ENCODE measurements around the gene CDH16.

The CDH16 gene

DNA sequence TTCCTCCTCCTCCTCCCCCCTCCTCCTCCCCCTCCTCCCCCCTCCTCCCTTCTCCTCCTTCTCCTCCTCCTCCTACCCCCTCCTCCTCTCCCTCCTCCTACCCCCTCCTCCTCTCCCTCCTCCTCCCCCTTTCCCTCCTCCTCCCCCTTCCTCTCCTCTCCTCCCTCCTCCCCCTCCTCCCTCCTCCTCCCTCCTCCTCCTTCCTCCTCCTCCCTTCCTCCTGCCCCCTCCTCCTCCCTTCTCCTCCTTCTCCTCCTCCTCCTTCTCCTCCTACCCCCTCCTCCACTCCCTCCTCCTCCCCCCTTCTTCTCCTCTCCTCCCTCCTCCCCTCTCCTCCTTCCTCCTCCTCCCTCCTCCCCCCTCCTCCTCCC lies 45.0 kb downstream of the CDH16 start:
- Histone ChIP-seq H3K4me1 (ENCODE audit: insufficient read depth, low read length, severe bottlenecking) (peaks cover 18% of the 10 kb centered on the region), H2AFZ (ENCODE audit: low read length) (no peak overlapping the region), H4K20me1 (ENCODE audit: insufficient read depth, low read length) (no peaks in the 10 kb centered on the region), H3K36me3 (ENCODE audit: insufficient read depth, low read length) (no peaks in the 10 kb centered on the region), H3K4me3 (ENCODE audit: low read depth, low read length, poor library complexity, severe bottlenecking) (no peak overlapping the region), H3F3A (ENCODE audit: insufficient read depth, low read length) (no peaks in the 10 kb centered on the region), H3K79me2 (ENCODE audit: insufficient read depth, low read length) (no peaks in the 10 kb centered on the region), H3K27ac (ENCODE audit: low read depth, low read length, poor library complexity, severe bottlenecking) (no peak overlapping the region), H3K4me2 (ENCODE audit: low read length) (no peak overlapping the region), H3K9me2 (ENCODE audit: low read depth, low read length) (no peaks in the 10 kb centered on the region), H3K9ac (ENCODE audit: low read length) (no peak overlapping the region), H3K27me3 (ENCODE audit: insufficient read depth, low read length) (no peaks in the 10 kb centered on the region), H3K9me3 (ENCODE audit: low read length) (no peaks in the 10 kb centered on the region)
- no peak for TF ChIP-seq EZH2 (IDR thresholded peaks at IDR 0.05; ENCODE audit: borderline replicate concordance, low read length)
- TF ChIP-seq, protein P1, sequence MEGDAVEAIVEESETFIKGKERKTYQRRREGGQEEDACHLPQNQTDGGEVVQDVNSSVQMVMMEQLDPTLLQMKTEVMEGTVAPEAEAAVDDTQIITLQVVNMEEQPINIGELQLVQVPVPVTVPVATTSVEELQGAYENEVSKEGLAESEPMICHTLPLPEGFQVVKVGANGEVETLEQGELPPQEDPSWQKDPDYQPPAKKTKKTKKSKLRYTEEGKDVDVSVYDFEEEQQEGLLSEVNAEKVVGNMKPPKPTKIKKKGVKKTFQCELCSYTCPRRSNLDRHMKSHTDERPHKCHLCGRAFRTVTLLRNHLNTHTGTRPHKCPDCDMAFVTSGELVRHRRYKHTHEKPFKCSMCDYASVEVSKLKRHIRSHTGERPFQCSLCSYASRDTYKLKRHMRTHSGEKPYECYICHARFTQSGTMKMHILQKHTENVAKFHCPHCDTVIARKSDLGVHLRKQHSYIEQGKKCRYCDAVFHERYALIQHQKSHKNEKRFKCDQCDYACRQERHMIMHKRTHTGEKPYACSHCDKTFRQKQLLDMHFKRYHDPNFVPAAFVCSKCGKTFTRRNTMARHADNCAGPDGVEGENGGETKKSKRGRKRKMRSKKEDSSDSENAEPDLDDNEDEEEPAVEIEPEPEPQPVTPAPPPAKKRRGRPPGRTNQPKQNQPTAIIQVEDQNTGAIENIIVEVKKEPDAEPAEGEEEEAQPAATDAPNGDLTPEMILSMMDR (IDR thresholded peaks at IDR 0.05; ENCODE audit: low read length) = no peak

DNA sequence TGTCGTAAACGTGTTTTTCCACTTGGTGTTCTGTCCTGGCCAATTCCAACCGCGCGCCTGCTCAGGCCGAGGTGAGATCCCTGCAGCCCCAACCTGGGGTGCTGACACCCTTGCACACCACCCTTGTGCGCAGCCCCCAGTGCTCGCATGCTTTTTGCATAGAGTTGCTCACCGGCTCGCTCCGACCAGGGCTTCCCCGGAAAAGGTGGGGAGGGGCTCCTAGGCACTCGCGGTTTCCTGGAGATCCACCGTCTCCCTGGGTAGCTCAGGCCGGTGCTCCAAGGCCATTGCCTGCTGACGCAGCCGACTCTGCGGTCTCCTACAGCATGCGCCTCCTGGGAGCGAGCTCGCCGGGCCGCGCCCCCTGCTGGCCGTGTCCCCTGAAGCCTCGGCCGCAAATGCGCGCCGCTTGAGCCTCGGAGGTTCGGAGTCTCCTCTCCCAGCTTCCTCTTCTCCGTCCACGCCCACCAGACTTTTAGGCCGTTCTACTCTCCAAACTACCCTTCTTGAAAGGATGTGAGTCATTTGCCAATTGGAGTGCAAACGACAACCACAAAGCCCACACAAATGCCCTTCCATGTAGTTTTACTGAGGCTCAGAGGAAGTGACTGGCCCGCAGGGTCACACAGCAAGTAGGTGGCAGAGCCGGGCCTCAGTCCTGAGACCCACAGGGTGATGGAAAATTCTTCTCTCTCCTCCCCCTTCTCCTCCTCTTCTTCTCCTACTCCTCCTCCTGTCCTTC lies 45.6 kb downstream of the CDH16 start:
- Histone ChIP-seq H3K4me1 (ENCODE audit: insufficient read depth, low read length, severe bottlenecking) (peaks cover 12% of the 10 kb centered on the region), H4K20me1 (ENCODE audit: insufficient read depth, low read length) (no peaks in the 10 kb centered on the region), H2AFZ (ENCODE audit: low read length) (no peak overlapping the region), H3K4me3 (ENCODE audit: low read depth, low read length, poor library complexity, severe bottlenecking) (peak overlapping the region; percentile 51), H3K79me2 (ENCODE audit: insufficient read depth, low read length) (no peaks in the 10 kb centered on the region), H3K27ac (ENCODE audit: low read depth, low read length, poor library complexity, severe bottlenecking) (no peak overlapping the region), H3F3A (ENCODE audit: insufficient read depth, low read length) (no peaks in the 10 kb centered on the region), H3K4me2 (ENCODE audit: low read length) (peak overlapping the region; percentile 73), H3K9me3 (ENCODE audit: low read length) (no peaks in the 10 kb centered on the region), H3K27me3 (ENCODE audit: insufficient read depth, low read length) (no peaks in the 10 kb centered on the region), H3K9ac (ENCODE audit: low read length) (peak overlapping the region; percentile 41; the same call in 1 of the 2 replicates), H3K36me3 (ENCODE audit: insufficient read depth, low read length) (no peaks in the 10 kb centered on the region), H3K9me2 (ENCODE audit: low read depth, low read length) (no peaks in the 10 kb centered on the region)
- TF ChIP-seq EZH2 (IDR thresholded peaks at IDR 0.05; ENCODE audit: borderline replicate concordance, low read length) = no peak
- TF ChIP-seq, protein P1 (IDR thresholded peaks at IDR 0.05; ENCODE audit: low read length) = peak; percentile 97

DNA sequence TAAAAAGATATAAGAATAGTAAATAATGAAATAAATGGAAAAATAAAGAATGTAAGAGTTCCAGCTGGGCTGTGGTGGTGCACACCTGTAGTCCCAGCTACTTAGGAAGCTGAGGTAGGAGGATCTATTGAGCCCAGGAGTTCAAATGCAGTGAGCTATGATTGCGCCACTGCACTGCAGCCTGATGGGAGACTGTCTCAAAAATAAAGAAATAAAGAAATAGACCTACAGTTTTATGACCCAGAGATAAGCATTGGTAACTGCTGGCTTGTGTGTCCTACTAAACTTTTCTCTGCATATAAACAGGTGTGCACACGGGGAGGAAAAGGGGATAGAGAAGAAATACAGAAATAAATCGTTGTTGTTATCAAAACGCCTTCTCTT lies 46.1 kb downstream of the CDH16 start:
- H3F3A ChIP-seq (ENCODE audit: insufficient read depth, low read length) = no peaks in the 10 kb centered on the region
- no peaks in the 10 kb centered on the region for H3K9me3 ChIP-seq (ENCODE audit: low read length)
- no peaks in the 10 kb centered on the region for H3K27me3 ChIP-seq (ENCODE audit: insufficient read depth, low read length)
- H2AFZ ChIP-seq (ENCODE audit: low read length) = no peak overlapping the region
- H3K9me2 ChIP-seq (ENCODE audit: low read depth, low read length) = no peaks in the 10 kb centered on the region
- peak overlapping the region; percentile 73 for H3K4me2 ChIP-seq (ENCODE audit: low read length)
- H3K4me1 ChIP-seq (ENCODE audit: insufficient read depth, low read length, severe bottlenecking) = peaks cover 9% of the 10 kb centered on the region
- H3K4me3 ChIP-seq (ENCODE audit: low read depth, low read length, poor library complexity, severe bottlenecking) = peak overlapping the region; percentile 51
- H3K27ac ChIP-seq (ENCODE audit: low read depth, low read length, poor library complexity, severe bottlenecking) = no peak overlapping the region
- no peaks in the 10 kb centered on the region for H3K79me2 ChIP-seq (ENCODE audit: insufficient read depth, low read length)
- H3K9ac ChIP-seq (ENCODE audit: low read length) = peak overlapping the region; percentile 41; the same call in 1 of the 2 replicates
- no peaks in the 10 kb centered on the region for H3K36me3 ChIP-seq (ENCODE audit: insufficient read depth, low read length)
- H4K20me1 ChIP-seq (ENCODE audit: insufficient read depth, low read length) = no peaks in the 10 kb centered on the region
- TF ChIP-seq EZH2 (IDR thresholded peaks at IDR 0.05; ENCODE audit: borderline replicate concordance, low read length) = no peak
- TF ChIP-seq, protein P1 (IDR thresholded peaks at IDR 0.05; ENCODE audit: low read length) = no peak

All from OCI-LY1 (cell line).